HG03097 (cell line): Measurements from ENCODE around the gene HSPB8.

Experiments
- ATAC-seq: cut with Tn5 transposase; IDR thresholded peaks from one replicate; pipeline ENCODE4 v1.9.1; 2021; ENCODE audit not compliant: unreplicated experiment, low FRiP score

The HSPB8 gene

GRCh38 chr12:119178544-119179334, at the start of gene HSPB8:
Gene HSPB8 (plus strand): TSS chr12:119178931. CDS start chr12:119179313, 382 bp downstream.
- no peak for ATAC-seq

GRCh38 chr12:119129827-119130434, 48.8 kb upstream of the HSPB8 start:
- ATAC-seq, result no peak

GRCh38 chr12:119130523-119130922, 48.2 kb upstream of the HSPB8 start:
- no peak for ATAC-seq

GRCh38 chr12:119134284-119135072, 44.3 kb upstream of the HSPB8 start:
- ATAC-seq, result no peak

- no peak for ATAC-seq
Observed at GRCh38 chr12:119136811-119137410, 41.8 kb upstream of the HSPB8 start.

- no peak for ATAC-seq
Observed at GRCh38 chr12:119139448-119139847, 39.3 kb upstream of the HSPB8 start.

- no peak for ATAC-seq
Observed at GRCh38 chr12:119145367-119145766, 33.4 kb upstream of the HSPB8 start.

GRCh38 chr12:119147847-119148448, 30.8 kb upstream of the HSPB8 start:
- no peak for ATAC-seq

- no peak for ATAC-seq
Observed at GRCh38 chr12:119149270-119149669, 29.5 kb upstream of the HSPB8 start.

GRCh38 chr12:119151445-119152026, 27.2 kb upstream of the HSPB8 start:
- ATAC-seq, result no peak

- no peak for ATAC-seq
Observed at GRCh38 chr12:119153477-119154434, 25.0 kb upstream of the HSPB8 start.

- no peak for ATAC-seq
Observed at GRCh38 chr12:119154435-119154818, 24.3 kb upstream of the HSPB8 start.

- ATAC-seq, result no peak
Observed at GRCh38 chr12:119156401-119157044, 22.2 kb upstream of the HSPB8 start.

GRCh38 chr12:119157528-119157927, 21.2 kb upstream of the HSPB8 start:
- ATAC-seq, result no peak

- ATAC-seq, result no peak
Observed at GRCh38 chr12:119157978-119158377, 20.8 kb upstream of the HSPB8 start.

- ATAC-seq, result no peak
Observed at GRCh38 chr12:119158402-119158801, 20.3 kb upstream of the HSPB8 start.

- ATAC-seq, result no peak
Observed at GRCh38 chr12:119159844-119160243, 18.9 kb upstream of the HSPB8 start.

GRCh38 chr12:119167902-119168301, 10.8 kb upstream of the HSPB8 start:
- no peak for ATAC-seq

GRCh38 chr12:119168721-119169120, 10.0 kb upstream of the HSPB8 start:
- no peak for ATAC-seq
